Stomach smooth muscle (tissue), 2 donors: ENCODE results near the gene TANC1.

Experiments used
- H3K27ac ChIP-seq: one replicate; pipeline ENCODE4 v1.7.0; 2013; ENCODE audit warnings: mild to moderate bottlenecking, low read length, inconsistent platforms
- H3K27me3 ChIP-seq, 2 donors: one replicate each; pipeline ENCODE4 v1.7.0; 2013; ENCODE audit warnings: low read length in 2 of 2; ENCODE audit not compliant: insufficient read depth in 2 of 2, control insufficient read depth in 1 of 2
- H3K36me3 ChIP-seq, 2 donors: one replicate each; pipeline ENCODE4 v1.7.0; 2013; ENCODE audit warnings: low read length in 2 of 2; ENCODE audit not compliant: control insufficient read depth in 2 of 2, insufficient read depth in 2 of 2
- H3K4me1 ChIP-seq: one replicate; pipeline ENCODE4 v1.7.0; 2013; ENCODE audit warnings: low read length; ENCODE audit not compliant: control insufficient read depth, insufficient read depth
- H3K4me3 ChIP-seq, 2 donors: one replicate each; pipeline ENCODE4 v1.7.0; 2013; ENCODE audit warnings: low read length in 2 of 2
- H3K9ac ChIP-seq, 2 donors: one replicate each; pipeline ENCODE4 v1.7.0; 2013; ENCODE audit warnings: low read length in 2 of 2, mild to moderate bottlenecking in 1 of 2
- H3K9me3 ChIP-seq, 2 donors: one replicate each; pipeline ENCODE4 v1.7.0; 2013; ENCODE audit warnings: low read length in 2 of 2; ENCODE audit not compliant: control insufficient read depth in 2 of 2
- donor health status: healthy.
- donor health status: Pancreatic carcinoma.

Gene TANC1

DNA sequence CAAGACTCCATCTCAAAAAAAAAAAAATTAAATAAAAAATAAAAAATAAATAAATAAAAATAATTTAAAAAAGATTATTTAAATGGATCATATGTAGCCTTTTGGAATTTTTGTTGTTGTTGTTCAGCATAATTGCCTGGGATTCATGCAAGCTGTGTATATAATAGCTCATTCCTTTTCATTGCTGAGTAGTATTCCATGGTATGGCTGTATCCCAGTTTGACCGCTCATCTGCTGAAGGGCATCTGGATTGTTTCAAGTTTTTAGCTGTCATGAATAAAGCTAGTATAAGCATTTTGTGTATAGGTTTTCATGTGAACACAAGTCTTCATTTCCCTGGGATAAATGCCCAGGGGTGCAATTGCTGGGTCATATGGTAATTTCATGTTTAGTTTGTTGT lies 6.4 kb upstream of the TANC1 start:
- Histone ChIP-seq H3K9me3 (no peaks in the 10 kb centered on the region), H3K36me3 (no peaks in the 10 kb centered on the region), H3K27me3 (no peaks in the 10 kb centered on the region), H3K9ac (no peak overlapping the region), H3K27ac (no peak overlapping the region), H3K4me1 (peaks cover under 1% of the 10 kb centered on the region), H3K4me3 (no peak overlapping the region)

DNA sequence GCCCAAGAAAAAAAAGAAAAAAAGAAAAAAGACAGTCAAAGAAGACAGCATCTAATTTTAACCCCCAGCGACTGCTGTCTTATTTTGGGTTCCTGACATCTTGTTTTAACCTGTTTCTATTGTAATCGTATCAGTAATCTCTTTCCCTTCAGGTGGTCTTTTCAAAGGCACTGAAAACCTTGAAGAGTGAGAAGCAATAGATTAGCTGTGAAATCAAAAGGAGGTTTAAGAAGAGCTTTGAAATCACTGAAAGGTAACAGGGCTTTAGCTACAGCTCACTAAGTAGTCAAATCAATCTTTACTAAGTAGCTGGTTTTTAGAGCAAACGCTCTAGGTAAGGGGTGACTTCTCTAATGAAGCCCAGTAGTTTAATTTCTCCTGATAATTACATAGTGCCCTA lies 5.4 kb upstream of the TANC1 start:
- Histone ChIP-seq H3K4me1 (peaks cover 4% of the 10 kb centered on the region), H3K9ac (no peak overlapping the region), H3K4me3 (no peak overlapping the region), H3K9me3 (no peaks in the 10 kb centered on the region), H3K27me3 (no peaks in the 10 kb centered on the region), H3K27ac (no peak overlapping the region), H3K36me3 (no peaks in the 10 kb centered on the region)

GRCh38 chr2:158965107-158965506 lies 3.3 kb upstream of the TANC1 start:
- Histone ChIP-seq H3K27ac (no peak overlapping the region), H3K9ac (no peak overlapping the region), H3K4me1 (peaks cover 14% of the 10 kb centered on the region), H3K4me3 (no peak overlapping the region), H3K36me3 (no peaks in the 10 kb centered on the region), H3K9me3 (no peaks in the 10 kb centered on the region), H3K27me3 (no peaks in the 10 kb centered on the region)

DNA sequence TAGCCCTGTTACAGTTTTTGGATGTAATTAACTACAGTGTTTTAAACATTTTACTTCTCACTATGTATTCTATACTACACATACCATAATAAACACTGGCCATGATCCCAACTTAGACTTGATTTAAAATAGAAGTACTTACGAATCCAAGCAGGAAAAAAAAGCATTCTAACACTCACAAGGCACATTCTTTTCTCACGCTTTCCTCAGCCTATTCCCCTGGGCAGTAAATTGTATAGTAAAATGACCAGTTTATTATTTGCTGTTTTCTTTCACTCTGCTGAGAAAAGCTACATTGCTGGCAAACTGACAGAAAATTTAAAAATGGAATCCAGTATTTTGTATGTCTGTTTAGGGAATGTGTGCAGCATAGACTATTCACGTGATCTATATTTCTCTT lies 2.8 kb upstream of the TANC1 start:
- Histone ChIP-seq H3K4me3 (no peak overlapping the region), H3K9ac (no peak overlapping the region), H3K4me1 (peaks cover 14% of the 10 kb centered on the region), H3K27me3 (no peaks in the 10 kb centered on the region), H3K27ac (no peak overlapping the region), H3K9me3 (no peaks in the 10 kb centered on the region), H3K36me3 (no peaks in the 10 kb centered on the region)

- Histone ChIP-seq H3K36me3 (no peaks in the 10 kb centered on the region), H3K27ac (no peak overlapping the region), H3K4me1 (peaks cover 19% of the 10 kb centered on the region), H3K9ac (no peak overlapping the region), H3K27me3 (no peaks in the 10 kb centered on the region), H3K4me3 (no peak overlapping the region), H3K9me3 (no peaks in the 10 kb centered on the region)
Observed at GRCh38 chr2:158966312-158966711, 2.1 kb upstream of the TANC1 start.

GRCh38 chr2:158967114-158967730 lies 1.2 kb upstream of the TANC1 start:
- Histone ChIP-seq H3K4me3 (peak overlapping the region; percentile 64 to 89), H3K4me1 (peaks cover 19% of the 10 kb centered on the region), H3K27ac (peak overlapping the region; percentile 86), H3K9me3 (no peaks in the 10 kb centered on the region), H3K27me3 (no peaks in the 10 kb centered on the region), H3K9ac (peak overlapping the region; percentile 79 to 81), H3K36me3 (no peaks in the 10 kb centered on the region)

GRCh38 chr2:158967731-158968395 lies 577 bp upstream of the TANC1 start:
- Histone ChIP-seq H3K36me3 (no peaks in the 10 kb centered on the region), H3K9ac (peak overlapping the region; percentile 79 to 81), H3K4me1 (peaks cover 19% of the 10 kb centered on the region), H3K9me3 (no peaks in the 10 kb centered on the region), H3K27me3 (no peaks in the 10 kb centered on the region), H3K27ac (peak overlapping the region; percentile 86), H3K4me3 (peak overlapping the region; percentile 64 to 89)

DNA sequence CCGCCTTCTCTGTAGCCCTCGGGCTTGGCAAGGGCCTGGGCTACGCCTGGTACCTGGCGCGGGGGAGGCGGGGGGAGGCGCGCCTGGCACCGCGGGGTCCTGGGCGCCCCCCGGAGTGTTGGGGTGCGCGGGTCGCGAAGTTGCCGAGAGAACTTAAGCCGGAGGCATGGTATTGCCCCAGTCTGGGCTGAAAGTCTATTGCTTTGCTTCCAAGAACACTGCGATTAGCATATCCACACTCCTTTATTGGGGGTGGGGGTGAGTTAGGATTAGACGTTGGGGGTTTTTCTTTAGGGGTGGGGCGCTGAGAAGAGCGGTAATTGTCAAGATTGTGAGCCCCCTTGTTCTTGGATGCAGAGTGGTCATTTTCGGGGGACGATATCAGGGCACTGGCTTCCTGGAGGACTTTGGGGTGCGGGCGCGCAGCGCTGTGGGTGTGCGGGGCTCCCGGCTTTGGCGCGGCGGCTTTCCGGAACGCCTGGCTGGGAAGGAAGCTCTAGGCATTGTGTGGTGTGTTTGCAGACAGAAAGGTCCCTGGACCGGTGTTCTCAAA lies 798 bp downstream of the TANC1 start:
- Histone ChIP-seq H3K9me3 (no peaks in the 10 kb centered on the region), H3K27me3 (no peaks in the 10 kb centered on the region), H3K4me1 (peaks cover 23% of the 10 kb centered on the region), H3K27ac (peak overlapping the region; percentile 86), H3K36me3 (no peaks in the 10 kb centered on the region), H3K9ac (peak overlapping the region; percentile 79 to 92), H3K4me3 (peak overlapping the region; percentile 84 to 89)

DNA sequence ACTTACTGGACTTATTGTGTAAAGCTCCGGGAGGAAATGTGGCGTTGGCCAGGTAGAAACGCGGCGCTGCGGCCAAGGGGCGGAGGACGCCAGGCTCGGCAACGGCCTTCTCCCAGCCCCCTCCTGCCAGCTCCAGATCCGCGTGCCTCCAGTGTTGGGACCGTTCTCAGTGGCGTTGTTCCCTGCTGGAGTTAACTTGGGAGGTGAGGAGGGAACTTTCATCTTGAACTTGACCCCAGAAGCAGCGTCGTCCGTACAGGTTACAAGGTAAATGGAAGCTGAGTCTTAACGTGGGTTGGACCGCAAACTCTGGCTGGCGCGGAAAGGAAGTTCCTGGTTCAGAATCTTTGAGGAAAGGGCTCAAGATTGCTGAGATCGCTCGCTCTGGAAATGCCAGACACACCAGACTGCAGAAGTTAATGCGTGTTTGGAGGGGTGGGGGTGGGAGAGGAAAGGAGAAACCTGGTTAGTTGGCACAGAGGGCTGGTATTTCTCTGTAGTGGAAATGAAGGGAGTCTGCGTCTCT lies 1.3 kb downstream of the TANC1 start:
- Histone ChIP-seq H3K9ac (peak overlapping the region; percentile 79 to 92), H3K4me1 (peaks cover 23% of the 10 kb centered on the region), H3K27ac (peak overlapping the region; percentile 86)

GRCh38 chr2:158970241-158970751 lies 1.9 kb downstream of the TANC1 start:
- Histone ChIP-seq H3K27me3 (no peaks in the 10 kb centered on the region), H3K36me3 (no peaks in the 10 kb centered on the region), H3K4me3 (peak overlapping the region; percentile 84 to 89), H3K9ac (peak overlapping the region; percentile 79 to 92), H3K27ac (peak overlapping the region; percentile 86), H3K9me3 (no peaks in the 10 kb centered on the region), H3K4me1 (peaks cover 23% of the 10 kb centered on the region)

More for the DNA sequence above, 1.3 kb downstream of the TANC1 start:
- Histone ChIP-seq H3K4me3 (peak overlapping the region; percentile 84 to 89), H3K9me3 (no peaks in the 10 kb centered on the region), H3K27me3 (no peaks in the 10 kb centered on the region), H3K36me3 (no peaks in the 10 kb centered on the region)
